Tibial artery (tissue), 4 donors: Measurements from ENCODE around the gene C10orf105.

Experiments used
- DNase-seq, 2 donors: peaks; one replicate each; pipeline ENCODE4 v3.0.0-alpha.2; 2019
- H3K27ac ChIP-seq, 2 donors: fragments of 200-600 bp; sonication (generic) in 1 of 2; 1 replicate in 1 of 2; 2 replicates in 1 of 2; pipeline ENCODE4 v1.5.1; 2018 to 2019; ENCODE audit warnings: mild to moderate bottlenecking in 1 of 2
- H3K27me3 ChIP-seq, 2 donors: fragments of 200-600 bp; sonication (generic) in 1 of 2; one replicate each; pipeline versions ENCODE4 v1.5.1 to v1.6.0; 2016 to 2019
- H3K36me3 ChIP-seq, 3 donors: fragments of 200-600 bp; sonication (generic) in 2 of 3; one replicate each; pipeline ENCODE4 v1.5.1; 2016 to 2019; ENCODE audit warnings: mild to moderate bottlenecking in 2 of 3
- H3K4me1 ChIP-seq, 4 donors: fragments of 200-600 bp; sonication (generic) in 2 of 4; 1 replicate in 3 of 4; 2 replicates in 1 of 4; pipeline ENCODE4 v1.5.1; 2016 to 2019
- H3K4me3 ChIP-seq, 2 donors: fragments of 200-600 bp; sonication (generic) in 1 of 2; 1 replicate in 1 of 2; 2 replicates in 1 of 2; pipeline ENCODE4 v1.5.1; 2018 to 2019; ENCODE audit warnings: mild to moderate bottlenecking in 2 of 2
- H3K9me3 ChIP-seq, 3 donors: fragments of 200-600 bp; sonication (generic) in 1 of 3; one replicate each; pipeline ENCODE4 v1.5.1; 2016 to 2019
- CTCF ChIP-seq, 2 experiments: fragments of 200-600 bp in 1 of 2; fragments of 450-650 bp in 1 of 2; IDR thresholded peaks; one replicate each; pipeline ENCODE4 v1.5.1; 2017 to 2019; ENCODE audit warnings: antibody characterized with exemption in 2 of 2, mild to moderate bottlenecking in 1 of 2, moderate library complexity in 1 of 2
- intact Hi-C: fragments of 100-400 bp; cut with DNase I; formaldehyde crosslinking; loops from one replicate; pipeline ENCODE4 v1.15.0; 2023; ENCODE audit warnings: low total_unique reads

C10orf105 gene

GRCh38 chr10:71661779-71662336, 57.7 kb downstream of the C10orf105 start:
- no peak for DNase-seq
- no peaks in the 10 kb centered on the region for H3K9me3 ChIP-seq
- H3K27me3 ChIP-seq: peaks cover 0 to 13% of the 10 kb centered on the region in 2 donors
- no peaks in the 10 kb centered on the region for H3K36me3 ChIP-seq
- H3K4me3 ChIP-seq: no peak overlapping the region
- no peaks in the 10 kb centered on the region for H3K4me1 ChIP-seq
- intact Hi-C loops: no loop called here
- no peak overlapping the region for H3K27ac ChIP-seq
- TF ChIP-seq CTCF (IDR thresholded peaks at IDR 0.05): no peak
